GM20431 (cell line): ENCODE results near the gene RAD52.

Source experiments
- in situ Hi-C: fragments of 300-500 bp; cut with MseI, MboI; formaldehyde crosslinking; loops from one replicate; pipeline ENCODE4 v1.15.0; 2020; ENCODE audit warnings: low sequenced_read_pairs; ENCODE audit not compliant: unreplicated experiment

RAD52 gene

GRCh38 chr12:949453-950191 is at the start of gene RAD52:
RAD52 (minus strand) TSS chr12:949694; CDS start chr12:933058, 16,636 bp downstream.
- in situ Hi-C loops, result loop anchor here (10.0 kb wide), 1 partner anchor 385 kb away; no protein-coding TSS in a partner anchor

- in situ Hi-C loops, result no loop called here
Observed at GRCh38 chr12:998020-998874, 48.8 kb upstream of the RAD52 start.

GRCh38 chr12:997505-997904 is 48.0 kb upstream of the RAD52 start:
- in situ Hi-C loops, result no loop called here

- in situ Hi-C loops, result no loop called here
Observed at GRCh38 chr12:996881-997280, 47.4 kb upstream of the RAD52 start.

- in situ Hi-C loops, result no loop called here
Observed at GRCh38 chr12:992647-993046, 43.2 kb upstream of the RAD52 start.

DNA sequence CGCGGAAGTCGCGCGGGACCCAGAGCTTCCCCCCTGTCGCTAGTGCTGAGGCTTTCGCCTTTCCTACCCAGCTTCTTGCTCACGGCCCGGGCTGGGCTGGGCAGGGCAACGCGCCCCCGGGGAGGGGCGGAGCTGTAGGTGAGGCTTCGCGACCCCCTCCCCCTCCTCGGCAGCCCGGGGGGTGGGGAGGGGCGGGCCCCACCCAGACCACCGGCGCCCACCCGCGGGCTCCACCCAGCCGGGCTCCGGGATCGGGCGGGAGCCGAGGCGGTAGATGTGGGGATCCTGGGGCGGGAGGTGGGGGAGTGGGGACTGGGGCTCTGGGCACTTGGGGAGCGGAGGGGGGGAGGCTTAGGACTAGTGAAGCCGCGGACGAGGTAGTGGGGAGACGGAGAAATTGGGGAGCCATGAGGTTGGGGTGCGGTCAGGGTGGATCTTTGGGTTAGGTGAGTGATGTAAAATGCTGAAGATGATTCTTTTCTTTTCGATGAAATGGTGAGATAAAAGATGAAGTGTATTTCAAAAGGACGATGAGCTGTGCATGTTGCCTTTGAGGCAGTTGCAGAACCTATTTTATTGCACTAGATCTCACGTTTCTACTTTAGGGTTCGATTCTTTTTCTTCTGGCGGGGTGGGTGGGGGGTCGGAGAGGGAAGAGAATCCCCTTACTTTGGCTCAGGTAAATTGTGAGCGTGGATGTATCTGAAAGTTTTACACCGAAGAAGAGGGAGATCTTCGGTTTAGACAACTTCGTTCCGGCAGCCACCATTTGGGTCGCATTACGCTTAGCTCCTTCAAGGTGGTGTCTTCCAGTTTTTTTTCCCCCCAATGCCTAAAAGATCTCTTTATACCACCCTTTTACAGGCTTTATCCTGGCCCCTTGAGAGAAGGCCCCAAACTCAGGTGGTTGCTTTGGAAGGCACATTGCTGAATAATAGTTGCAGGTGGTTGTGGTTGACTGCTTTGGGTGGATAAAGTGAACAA is 42.1 kb upstream of the RAD52 start:
- in situ Hi-C loops, result no loop called here

DNA sequence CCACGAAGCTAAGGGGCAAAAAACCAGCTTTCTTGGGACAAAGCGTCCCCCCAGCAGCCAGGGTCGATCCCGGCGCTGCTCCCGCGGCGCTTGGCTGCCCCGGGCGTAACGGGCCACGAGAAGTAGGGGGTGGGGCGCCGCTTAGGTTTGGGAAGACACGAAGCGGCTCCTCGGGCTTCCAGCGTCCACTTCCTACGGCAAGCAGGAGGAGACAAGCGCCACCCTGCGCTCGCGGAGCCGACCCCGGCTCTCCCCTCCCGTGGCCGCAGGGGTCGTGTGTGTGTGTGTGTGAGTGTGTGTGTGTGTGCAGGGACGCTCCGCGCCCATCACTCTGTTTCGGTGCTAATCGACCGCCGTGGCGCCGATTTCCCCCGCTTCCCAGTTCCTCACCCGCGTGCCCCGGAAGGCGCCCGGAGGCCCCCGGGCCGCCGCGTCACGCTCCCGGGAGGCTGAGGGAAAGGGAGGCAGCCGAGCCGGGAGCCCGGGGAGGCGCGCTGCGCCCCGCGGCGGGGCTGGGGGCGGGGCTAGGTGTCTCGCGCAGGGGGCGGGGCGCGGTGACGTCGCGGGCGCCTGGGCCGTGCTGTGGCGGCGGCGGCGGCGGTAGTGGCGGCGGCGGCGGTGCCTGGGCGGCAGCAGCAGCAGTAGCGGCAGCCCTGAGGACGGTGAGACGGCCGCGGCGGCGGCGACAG is 41.3 kb upstream of the RAD52 start, which contains the start of gene ERC1:
Gene ERC1, plus strand, starts transcription at position 563 of the 689 bp plus-strand sequence. CDS start 36,681 bp downstream, outside the sequence.
- in situ Hi-C loops, result no loop called here

DNA sequence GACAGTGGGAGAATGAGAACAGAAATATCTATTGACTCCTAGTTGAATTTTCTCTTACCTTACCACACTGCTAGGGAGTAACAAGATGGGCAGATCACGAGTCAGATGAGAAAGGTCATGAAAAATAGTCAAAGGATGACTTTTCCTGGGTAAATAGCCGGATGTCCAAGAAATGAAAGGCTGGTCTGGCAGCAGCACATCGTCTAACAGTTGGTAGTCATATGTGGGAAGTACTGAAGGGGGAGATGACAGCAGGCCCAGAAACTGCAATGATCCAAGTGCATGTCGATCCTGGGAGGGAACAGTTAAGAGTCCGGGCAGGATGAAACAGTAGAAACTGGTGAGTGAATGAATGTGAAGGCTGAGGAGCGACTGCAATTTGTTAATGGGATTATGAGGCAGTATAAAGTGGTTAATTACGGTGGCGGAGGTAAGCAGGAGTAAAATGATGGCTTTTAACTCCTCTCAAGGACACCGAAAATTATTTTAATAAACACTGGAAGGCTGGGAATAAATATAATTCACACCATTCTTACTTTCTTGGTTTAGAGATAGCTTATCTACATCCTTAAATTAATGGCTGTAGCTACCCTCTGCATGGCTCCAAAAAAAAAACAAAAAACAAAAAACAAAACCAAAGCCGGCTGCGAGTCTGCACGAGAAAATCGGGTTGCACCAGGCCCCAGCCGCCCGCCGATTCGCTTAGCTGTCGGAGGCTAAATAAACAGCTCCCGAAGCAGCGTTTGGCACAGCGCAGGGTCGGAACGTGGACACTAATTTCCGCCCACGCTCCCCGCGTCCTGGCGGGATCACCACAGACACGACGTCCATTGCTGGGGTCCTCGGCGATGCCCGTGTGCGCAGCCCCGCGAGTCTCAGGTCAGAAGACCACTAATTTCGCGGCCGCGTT is 40.5 kb upstream of the RAD52 start:
- in situ Hi-C loops, result no loop called here

DNA sequence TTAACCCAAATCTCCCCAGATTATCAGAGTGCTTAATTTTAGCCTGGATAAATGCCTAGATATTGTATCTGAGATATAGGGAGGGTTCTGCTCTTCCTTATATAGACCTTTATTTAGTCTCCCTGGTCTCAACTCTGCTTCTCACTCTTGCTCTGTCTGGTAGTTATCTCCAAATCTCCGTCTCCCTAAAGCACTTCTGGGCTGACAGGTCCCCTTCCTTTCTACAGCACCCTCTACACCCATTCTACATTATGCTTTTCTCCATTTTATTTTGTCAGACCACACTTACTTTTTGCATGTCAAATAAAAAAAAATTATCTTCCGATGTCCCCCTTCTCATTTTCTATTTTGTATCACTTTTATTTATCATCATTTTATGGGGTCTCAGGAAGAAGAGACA is 39.6 kb upstream of the RAD52 start:
- in situ Hi-C loops, result no loop called here

GRCh38 chr12:988646-989045 is 39.2 kb upstream of the RAD52 start:
- in situ Hi-C loops, result no loop called here

GRCh38 chr12:981961-982360 is 32.5 kb upstream of the RAD52 start:
- in situ Hi-C loops, result no loop called here

- in situ Hi-C loops, result no loop called here
Observed at GRCh38 chr12:981176-981828, 31.8 kb upstream of the RAD52 start.

DNA sequence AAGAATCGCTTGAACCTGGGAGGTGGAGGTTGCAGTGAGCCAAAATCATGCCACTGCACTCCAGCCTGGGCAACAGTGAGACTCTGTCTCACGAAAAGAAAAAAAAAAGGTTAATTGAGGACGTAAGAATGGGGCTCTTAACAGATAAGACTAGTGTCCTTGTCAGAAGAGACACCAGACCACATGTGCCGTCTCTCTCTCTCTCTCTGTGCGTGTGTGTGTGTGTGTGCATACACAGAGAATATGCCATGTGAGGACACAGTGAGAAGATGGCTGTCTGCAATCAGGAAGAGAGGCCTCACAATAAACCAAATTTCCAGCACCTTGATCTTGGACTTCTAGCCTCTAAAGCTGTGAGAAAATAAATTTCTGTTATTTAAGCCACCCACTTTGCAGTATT is 29.9 kb upstream of the RAD52 start:
- in situ Hi-C loops, result no loop called here

DNA sequence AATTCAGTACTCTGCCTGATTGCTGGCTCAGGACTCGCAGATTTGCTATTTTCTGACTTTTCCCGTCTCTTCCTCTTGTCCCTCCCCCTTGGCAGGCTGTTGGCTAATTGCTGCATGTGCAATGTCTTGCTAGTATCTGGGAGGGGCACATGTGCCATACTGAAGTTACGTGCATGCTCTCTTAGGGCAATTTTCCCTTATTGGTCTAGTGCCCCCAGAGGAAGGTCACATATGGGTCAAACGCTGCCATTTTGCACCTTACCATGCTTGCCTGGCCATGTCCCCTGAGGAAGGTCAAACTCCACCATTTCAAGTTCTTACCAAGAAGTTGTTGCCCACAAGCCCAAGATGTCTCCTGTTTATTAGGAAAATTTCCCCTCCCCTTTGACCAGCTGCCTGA is 27.7 kb upstream of the RAD52 start:
- in situ Hi-C loops, result no loop called here

- in situ Hi-C loops, result no loop called here
Observed at GRCh38 chr12:976644-977043, 27.1 kb upstream of the RAD52 start.

- in situ Hi-C loops, result no loop called here
Observed at GRCh38 chr12:974271-974862, 24.9 kb upstream of the RAD52 start.

DNA sequence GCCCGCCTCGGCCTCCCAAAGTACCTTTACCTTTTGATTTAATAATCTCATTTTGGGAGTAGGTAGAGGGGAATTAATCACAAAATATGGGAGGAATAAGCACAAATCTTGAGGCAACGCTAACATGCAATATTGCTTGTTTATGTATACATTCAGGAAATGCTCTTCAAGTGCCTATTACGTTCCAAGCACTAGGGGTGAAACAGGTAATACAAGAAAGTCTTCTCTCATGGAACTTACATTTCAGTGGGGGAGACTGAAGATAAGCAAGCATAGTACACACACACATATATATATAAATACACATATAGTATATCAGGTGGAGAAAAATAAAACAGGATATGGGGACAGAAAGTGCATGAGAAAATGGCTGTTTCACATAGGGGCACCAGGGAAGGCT is 22.5 kb upstream of the RAD52 start:
- in situ Hi-C loops, result no loop called here

- in situ Hi-C loops, result no loop called here
Observed at GRCh38 chr12:969821-970220, 20.3 kb upstream of the RAD52 start.
